ENCODE results near the gene PTPN18. TPM values are rescaled to one million over a fixed set of nuclear protein-coding genes. Genes with fewer than 3 reads are reported as not detected.

PTPN18 gene
- total and polyA plus RNA-seq, 3 donors from 2014 or later: 23.3 to 33.0 (median 23.4) TPM

- intact Hi-C loops (cut with DNase I; ENCODE audit: low total_unique reads): no loop called here
- TF ChIP-seq POLR2A (IDR thresholded peaks at IDR 0.05) (no peak), CTCF (IDR thresholded peaks at IDR 0.05) (no peak)
- DNase-seq: no peak
- Histone ChIP-seq H3K4me3 (no peak overlapping the region), H3K27me3 (no peaks in the 10 kb centered on the region), H3K36me3 (ENCODE audit: low read depth, missing control alignments) (no peaks in the 10 kb centered on the region), H3K27ac (no peak overlapping the region), H3K4me1 (peaks cover 11% of the 10 kb centered on the region), H3K9me3 (no peaks in the 10 kb centered on the region)
- WGBS, 2 donors: 95% methylated on average over 7 of the region's 7 CpGs
Observed at GRCh38 chr2:130347220-130347925, 8.5 kb upstream of the PTPN18 start.

DNA sequence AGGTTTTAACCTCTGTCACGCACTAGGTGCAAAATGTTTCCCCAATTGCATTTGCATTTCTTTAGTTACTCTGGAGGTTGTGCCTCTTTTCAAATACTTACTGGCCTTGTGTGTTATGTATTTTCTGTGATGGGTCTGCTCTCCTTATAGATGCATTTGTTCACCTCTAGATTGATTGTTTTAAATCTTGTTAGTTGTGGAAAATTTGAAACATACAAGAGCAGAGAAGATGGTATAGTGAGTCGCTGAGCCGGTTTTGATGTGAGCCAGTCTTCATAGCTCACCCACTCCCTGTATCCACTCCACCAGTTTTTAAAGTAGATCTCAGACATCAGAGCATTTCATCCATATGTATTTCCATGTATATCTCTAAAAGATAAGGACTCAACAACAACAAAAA, 6.7 kb upstream of the PTPN18 start:
- DNase-seq: no peak
- intact Hi-C loops (cut with DNase I; ENCODE audit: low total_unique reads): no loop called here
- no peak overlapping the region for H3K4me3 ChIP-seq
- H3K9me3 ChIP-seq: no peaks in the 10 kb centered on the region
- H3K36me3 ChIP-seq (ENCODE audit: low read depth, missing control alignments): no peaks in the 10 kb centered on the region
- TF ChIP-seq POLR2A (IDR thresholded peaks at IDR 0.05) (no peak), CTCF (IDR thresholded peaks at IDR 0.05) (no peak)
- peaks cover under 1% of the 10 kb centered on the region for H3K4me1 ChIP-seq
- WGBS, 2 donors: 89 to 92% methylated on average over 3 of the region's 3 CpGs
- no peaks in the 10 kb centered on the region for H3K27me3 ChIP-seq
- no peak overlapping the region for H3K27ac ChIP-seq

DNA sequence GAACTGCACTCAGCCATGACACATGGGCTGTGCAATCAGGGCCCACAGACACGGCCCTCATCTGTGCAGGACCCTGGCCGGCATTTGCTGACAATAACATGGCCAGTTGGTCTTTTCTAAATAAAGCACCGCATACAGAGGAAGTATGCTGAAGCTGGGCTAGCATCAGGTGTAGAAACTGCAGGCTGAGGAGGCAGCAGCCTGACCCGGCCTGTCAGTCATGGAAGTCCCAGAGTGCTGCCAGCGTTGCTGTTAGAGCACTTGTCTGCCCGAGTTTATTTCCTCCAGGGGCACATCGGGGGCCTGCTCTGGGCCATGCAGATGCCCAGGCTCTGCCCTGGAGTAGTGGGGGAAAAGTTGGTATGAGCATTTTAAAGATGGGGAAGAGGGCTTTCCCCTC, 4.1 kb upstream of the PTPN18 start:
- Histone ChIP-seq H3K4me3 (no peak overlapping the region), H3K27ac (no peak overlapping the region), H3K36me3 (ENCODE audit: low read depth, missing control alignments) (no peaks in the 10 kb centered on the region), H3K4me1 (peaks cover 4% of the 10 kb centered on the region), H3K9me3 (no peaks in the 10 kb centered on the region), H3K27me3 (no peaks in the 10 kb centered on the region)
- no peak for TF ChIP-seq POLR2A (IDR thresholded peaks at IDR 0.05)
- TF ChIP-seq CTCF (IDR thresholded peaks at IDR 0.05): no peak
- DNase-seq: no peak
- 60 to 73% methylated on average over 1 to 7 of the region's 7 CpGs for WGBS, 2 donors
- intact Hi-C loops (cut with DNase I; ENCODE audit: low total_unique reads): no loop called here

DNA sequence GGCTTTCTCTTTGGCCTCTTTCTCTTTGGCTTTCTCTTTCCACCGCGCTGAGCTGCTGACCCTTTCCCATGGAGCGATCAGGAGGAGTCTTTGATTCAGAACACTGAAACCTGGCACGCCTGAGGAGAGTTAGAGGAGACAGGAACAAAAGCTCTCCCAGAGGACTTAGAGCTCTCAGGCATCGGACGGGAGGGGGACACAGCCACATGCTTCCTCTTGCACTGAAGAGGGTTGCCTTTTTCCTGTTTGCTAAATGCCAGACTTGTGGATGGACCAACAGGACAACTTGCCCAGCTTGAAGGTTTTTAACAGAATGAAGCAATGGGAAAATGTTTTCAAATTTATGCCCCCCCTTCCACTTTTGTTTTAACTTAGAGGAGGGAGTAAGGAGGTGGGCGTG, 3.6 kb upstream of the PTPN18 start:
- Histone ChIP-seq H3K27me3 (no peaks in the 10 kb centered on the region), H3K4me1 (peaks cover 6% of the 10 kb centered on the region), H3K4me3 (no peak overlapping the region), H3K27ac (no peak overlapping the region), H3K9me3 (no peaks in the 10 kb centered on the region), H3K36me3 (ENCODE audit: low read depth, missing control alignments) (no peaks in the 10 kb centered on the region)
- 57 to 67% methylated on average over 7 of the region's 7 CpGs for WGBS, 2 donors
- TF ChIP-seq POLR2A (IDR thresholded peaks at IDR 0.05) (no peak), CTCF (IDR thresholded peaks at IDR 0.05) (no peak)
- no peak for DNase-seq
- intact Hi-C loops (cut with DNase I; ENCODE audit: low total_unique reads): no loop called here
